GM18526 (cell line): ENCODE results near the gene SRCAP.

Experiments used
- POLR2A ChIP-seq: IDR thresholded peaks from 3 replicates; pipeline ENCODE4 v1.6.1; 2011; ENCODE audit not compliant: insufficient read length; ENCODE audit errors: extremely low read depth

SRCAP gene

GRCh38 chr16:30710971-30711370, 12.0 kb downstream of the SRCAP start:
- no peak for TF ChIP-seq POLR2A

DNA sequence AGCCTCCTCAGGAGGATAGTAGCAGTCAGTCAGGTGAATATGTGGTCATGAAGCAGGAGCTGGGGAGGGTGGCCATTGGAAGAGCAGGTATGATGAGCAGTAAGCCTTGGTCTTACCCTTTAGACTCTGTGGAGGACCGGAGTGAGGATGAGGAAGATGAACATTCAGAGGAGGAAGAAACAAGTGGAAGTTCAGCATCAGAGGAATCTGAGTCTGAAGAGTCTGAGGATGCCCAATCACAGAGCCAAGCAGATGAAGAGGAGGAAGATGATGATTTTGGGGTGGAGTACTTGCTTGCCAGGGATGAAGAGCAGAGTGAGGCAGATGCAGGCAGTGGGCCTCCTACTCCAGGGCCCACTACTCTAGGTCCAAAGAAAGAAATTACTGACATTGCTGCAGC, 12.7 kb downstream of the SRCAP start:
- no peak for TF ChIP-seq POLR2A

GRCh38 chr16:30715750-30716445, 16.9 kb downstream of the SRCAP start:
- no peak for TF ChIP-seq POLR2A

DNA sequence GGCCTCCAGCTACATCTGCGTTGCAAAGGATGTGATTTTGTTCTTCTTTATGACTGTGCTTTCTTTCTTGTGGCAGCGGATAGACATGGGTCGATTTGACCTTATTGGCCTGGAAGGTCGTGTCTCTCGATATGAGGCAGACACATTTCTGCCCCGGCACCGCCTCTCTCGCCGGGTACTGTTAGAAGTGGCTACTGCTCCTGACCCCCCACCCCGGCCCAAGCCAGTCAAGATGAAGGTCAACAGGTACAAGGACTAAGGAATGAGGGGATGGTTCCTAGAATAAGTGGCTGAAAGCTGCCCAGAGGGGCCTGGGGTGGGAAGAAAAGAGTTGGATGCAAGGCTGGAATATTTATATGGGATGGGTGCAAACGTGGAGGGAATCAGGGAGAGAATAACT, 21.1 kb downstream of the SRCAP start:
- TF ChIP-seq POLR2A = no peak

- no peak for TF ChIP-seq POLR2A
Observed at GRCh38 chr16:30720694-30721093, 21.7 kb downstream of the SRCAP start.

DNA sequence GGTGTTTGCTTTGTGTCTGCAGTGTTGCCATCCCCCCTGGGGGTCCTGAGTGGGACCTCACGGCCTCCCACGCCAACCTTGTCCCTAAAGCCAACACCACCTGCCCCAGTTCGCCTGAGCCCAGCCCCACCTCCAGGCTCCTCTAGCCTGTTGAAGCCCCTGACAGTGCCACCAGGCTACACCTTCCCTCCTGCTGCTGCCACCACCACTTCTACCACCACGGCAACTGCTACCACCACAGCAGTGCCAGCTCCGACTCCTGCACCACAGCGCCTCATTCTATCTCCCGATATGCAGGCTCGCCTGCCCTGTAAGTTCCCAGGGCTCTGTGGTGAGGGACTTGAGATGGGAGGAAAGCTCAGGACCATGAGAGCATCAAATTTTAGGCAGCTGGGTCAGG, 22.2 kb downstream of the SRCAP start:
- no peak for TF ChIP-seq POLR2A

GRCh38 chr16:30721606-30722005, 22.6 kb downstream of the SRCAP start:
- TF ChIP-seq POLR2A = no peak

- no peak for TF ChIP-seq POLR2A
Observed at GRCh38 chr16:30722443-30722842, 23.5 kb downstream of the SRCAP start.

GRCh38 chr16:30722916-30723315, 23.9 kb downstream of the SRCAP start:
- TF ChIP-seq POLR2A = no peak

GRCh38 chr16:30723725-30724355, 24.9 kb downstream of the SRCAP start:
- TF ChIP-seq POLR2A = no peak

DNA sequence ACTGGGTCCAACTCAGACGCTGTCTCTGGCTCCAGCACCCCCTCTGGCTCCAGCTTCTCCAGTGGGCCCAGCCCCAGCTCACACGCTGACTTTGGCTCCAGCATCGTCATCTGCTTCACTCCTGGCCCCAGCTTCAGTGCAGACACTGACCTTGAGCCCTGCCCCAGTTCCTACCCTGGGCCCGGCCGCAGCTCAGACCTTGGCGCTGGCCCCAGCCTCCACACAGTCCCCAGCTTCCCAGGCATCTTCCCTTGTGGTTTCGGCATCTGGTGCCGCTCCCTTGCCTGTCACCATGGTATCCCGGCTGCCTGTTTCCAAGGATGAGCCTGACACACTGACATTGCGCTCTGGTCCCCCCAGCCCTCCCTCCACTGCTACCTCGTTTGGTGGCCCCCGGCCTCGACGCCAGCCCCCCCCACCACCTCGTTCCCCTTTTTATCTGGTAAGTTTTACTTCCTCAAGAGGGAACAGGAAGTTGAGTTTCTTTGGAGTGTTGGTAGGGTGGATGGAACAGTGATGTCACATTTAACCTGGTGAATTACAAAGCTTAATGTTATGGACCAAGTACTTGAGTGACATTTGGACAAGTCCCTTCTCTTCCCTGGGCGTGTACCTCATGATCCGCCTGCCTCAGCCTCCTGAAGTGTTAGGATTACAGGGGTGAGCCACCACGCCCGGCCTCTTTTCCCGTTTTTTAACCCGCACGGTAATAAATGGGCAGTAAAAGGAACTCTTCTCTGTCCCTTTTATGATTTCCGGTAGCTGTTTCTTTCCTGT, 25.9 kb downstream of the SRCAP start:
- no peak for TF ChIP-seq POLR2A

- no peak for TF ChIP-seq POLR2A
Observed at GRCh38 chr16:30725418-30725792, 26.4 kb downstream of the SRCAP start.

GRCh38 chr16:30728321-30728720, 29.4 kb downstream of the SRCAP start:
- TF ChIP-seq POLR2A = no peak

DNA sequence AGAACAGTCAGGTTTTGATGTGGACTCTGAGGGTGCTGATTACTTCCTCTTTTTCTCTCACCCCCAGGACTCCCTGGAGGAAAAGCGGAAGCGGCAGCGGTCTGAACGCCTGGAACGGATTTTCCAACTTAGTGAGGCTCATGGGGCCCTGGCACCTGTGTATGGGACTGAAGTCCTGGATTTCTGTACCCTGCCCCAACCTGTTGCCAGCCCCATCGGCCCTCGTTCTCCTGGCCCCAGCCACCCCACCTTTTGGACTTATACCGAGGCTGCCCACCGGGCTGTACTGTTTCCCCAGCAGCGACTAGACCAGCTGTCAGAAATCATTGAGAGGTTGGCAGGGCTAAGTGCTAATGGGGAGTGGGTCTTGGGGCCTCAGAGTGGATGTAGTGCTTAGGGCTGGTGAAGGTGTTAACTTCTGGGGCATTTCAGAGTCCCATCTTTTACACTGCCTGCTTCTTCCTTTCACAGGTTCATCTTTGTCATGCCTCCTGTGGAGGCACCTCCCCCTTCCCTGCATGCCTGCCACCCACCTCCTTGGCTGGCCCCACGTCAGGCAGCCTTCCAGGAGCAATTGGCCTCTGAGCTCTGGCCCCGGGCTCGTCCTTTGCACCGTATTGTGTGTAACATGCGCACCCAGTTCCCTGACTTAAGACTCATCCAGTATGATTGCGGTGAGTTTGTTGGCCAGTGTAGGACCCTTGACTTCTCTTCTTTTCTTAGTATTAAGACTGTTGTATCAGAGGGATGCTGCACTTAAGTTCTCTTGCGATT, 30.1 kb downstream of the SRCAP start:
- TF ChIP-seq POLR2A = no peak

- TF ChIP-seq POLR2A = no peak
Observed at GRCh38 chr16:30731411-30731810, 32.4 kb downstream of the SRCAP start.
